Measurements from ENCODE around the gene SP100. TPM values are rescaled to one million over a fixed set of nuclear protein-coding genes. Genes with fewer than 3 reads are reported as not detected.

The SP100 gene
- total and polyA plus RNA-seq, 2 of the 4 experiments (the other 2 are of a cell fraction) = 50.6 to 69.0 TPM

GRCh38 chr2:230417436-230417835, 1.4 kb downstream of the SP100 start:
- in situ Hi-C loops (cut with MboI; ENCODE audit: low sequenced_read_pairs) = loop anchor here (25.0 kb wide), 1 partner anchor 395 kb away; no protein-coding TSS in a partner anchor
- peak overlapping the region; percentile 61 for H3K4me2 ChIP-seq (ENCODE audit: low read depth, low read length)
- no peak overlapping the region for H4K5ac ChIP-seq (ENCODE audit: low read depth, low read length)
- ChIA-PET CTCF (interaction anchor here (0.6 to 0.7 kb wide), 2 partner anchors 411 to 498 kb away, joined by 3 read pairs; no protein-coding TSS in a partner anchor), POLR2A (ENCODE audit: unreplicated experiment) (no interaction called here)
- H4K91ac ChIP-seq (ENCODE audit: insufficient read depth, low read depth, low read length) = no peak overlapping the region
- TF ChIP-seq ELK1 (IDR thresholded peaks at IDR 0.05; ENCODE audit: borderline replicate concordance, low read depth, low read length) (no peak), USF2 (IDR thresholded peaks at IDR 0.05; ENCODE audit: low read depth, low read length) (no peak), RAD21 (IDR thresholded peaks at IDR 0.05; ENCODE audit: low read length) (no peak), MAFK (IDR thresholded peaks at IDR 0.05; ENCODE audit: low read depth, low read length) (no peak), SMC3 (IDR thresholded peaks at IDR 0.05; ENCODE audit: low read depth, low read length) (no peak), NFE2L2 (IDR thresholded peaks at IDR 0.05; ENCODE audit: low read depth, low read length) (no peak)
- no peak for ATAC-seq (ENCODE audit: low read depth)
- H3K27ac ChIP-seq (ENCODE audit: insufficient read depth, low read length) = no peak overlapping the region
- no peak overlapping the region for H3K9ac ChIP-seq (ENCODE audit: low read depth, low read length)
- peaks cover 8% of the 10 kb centered on the region for H3K4me1 ChIP-seq (ENCODE audit: control insufficient read depth, insufficient read depth, low read length)
- H3K4ac ChIP-seq (ENCODE audit: low read depth, low read length) = no peak overlapping the region
- H3K23ac ChIP-seq (ENCODE audit: low read depth, low read length) = no peak overlapping the region
- H3K4me3 ChIP-seq (ENCODE audit: insufficient read depth, low read depth, low read length) = peak overlapping the region; percentile 23
- no peaks in the 10 kb centered on the region for H3K36me3 ChIP-seq (ENCODE audit: control insufficient read depth, insufficient read depth, low read length)
- no peak overlapping the region for H2AFZ ChIP-seq (replicated peaks; ENCODE audit: low read length, poor library complexity)
- H3K56ac ChIP-seq (ENCODE audit: extremely low read depth, insufficient read depth, low read length) = no peak overlapping the region
- no peak overlapping the region for H2BK120ac ChIP-seq (ENCODE audit: low read depth, low read length)
- BruUV-seq (replicated peaks) = no TSS peak
- peaks cover 19 to 37% of the 10 kb centered on the region in 2 experiments for H3K79me1 ChIP-seq (ENCODE audit: low read depth in 1 of 2, low read length in 2 of 2)
- H2BK20ac ChIP-seq (ENCODE audit: low read depth, low read length) = no peak overlapping the region
- H4K20me1 ChIP-seq (ENCODE audit: insufficient read depth, low read length) = peaks cover 6% of the 10 kb centered on the region; the same call in 1 of the 2 replicates
- no CpG with 5 or more reads among the region's 4 CpGs for WGBS, 2 experiments (ENCODE audit: extremely low coverage in 2 of 2, insufficient read length in 1 of 2)
- H4K8ac ChIP-seq (ENCODE audit: low read depth in 2 of 2, low read length in 2 of 2) = no peak overlapping the region
- H3K9me3 ChIP-seq (ENCODE audit: control insufficient read depth, insufficient read depth, low read length) = no peaks in the 10 kb centered on the region
- no peaks in the 10 kb centered on the region for H3K27me3 ChIP-seq (ENCODE audit: control insufficient read depth, insufficient read depth, low read length)
- H2BK15ac ChIP-seq (ENCODE audit: low read depth, low read length) = no peak overlapping the region
- no peak overlapping the region for H2BK5ac ChIP-seq (ENCODE audit: low read depth, low read length, poor library complexity, severe bottlenecking)
- intact Hi-C loops (cut with micrococcal nuclease) = loop anchor here (5.0 to 10.0 kb wide), 4 partner anchors 203 to 395 kb away; partner anchors contain the start of genes CAB39 and SP110
- DNase-seq = no peak
- H2AK9ac ChIP-seq (replicated peaks; ENCODE audit: low read depth, low read length, poor library complexity) = no peak overlapping the region
- H3K9me1 ChIP-seq (ENCODE audit: insufficient read depth, low read length) = peaks cover 7% of the 10 kb centered on the region
- dilution Hi-C loops (cut with HindIII; ENCODE audit: low sequenced_read_pairs, unreplicated experiment) = no loop called here
- H3K18ac ChIP-seq (ENCODE audit: low read depth, low read length) = no peak overlapping the region
- H3K14ac ChIP-seq (replicated peaks; ENCODE audit: low read depth, low read length) = no peak overlapping the region
- H2AK5ac ChIP-seq (ENCODE audit: low read depth, low read length) = no peak overlapping the region
